Trophoblast cell (in vitro differentiated cells and primary cell): ENCODE results near the gene DNLZ.
"Not testable (repeated sequence)": the region's sequence is repeated elsewhere in the genome, so short reads cannot be mapped to it uniquely, and the experiment has no call there.

ENCODE experiments used
- DNase-seq, 2 donors: peaks; one replicate each; pipeline ENCODE4 v3.0.0-alpha.2; 2016
- H2AFZ ChIP-seq: 2 replicates; pipeline ENCODE4 v1.6.1; 2013; ENCODE audit warnings: low read length, moderate library complexity, mild to moderate bottlenecking; ENCODE audit not compliant: insufficient read depth, poor library complexity
- H2AK5ac ChIP-seq: 2 replicates; pipeline ENCODE4 v1.6.1; 2013; ENCODE audit warnings: mild to moderate bottlenecking, low read length
- H2BK120ac ChIP-seq: 2 replicates; pipeline ENCODE4 v1.6.1; 2013; ENCODE audit warnings: low read length, mild to moderate bottlenecking, moderate library complexity; ENCODE audit not compliant: insufficient read depth, poor library complexity
- H2BK12ac ChIP-seq: 2 replicates; pipeline ENCODE4 v1.6.1; 2013; ENCODE audit warnings: mild to moderate bottlenecking, low read length, moderate library complexity
- H2BK5ac ChIP-seq: 2 replicates; pipeline ENCODE4 v1.6.1; 2013; ENCODE audit warnings: low read length, low read depth, moderate library complexity, mild to moderate bottlenecking; ENCODE audit not compliant: poor library complexity
- H3K14ac ChIP-seq: 2 replicates; pipeline ENCODE4 v1.6.1; 2013; ENCODE audit warnings: mild to moderate bottlenecking, low read length
- H3K18ac ChIP-seq: 2 replicates; pipeline ENCODE4 v1.6.1; 2013; ENCODE audit warnings: mild to moderate bottlenecking, low read length
- H3K23ac ChIP-seq: 2 replicates; pipeline ENCODE4 v1.6.1; 2013; ENCODE audit warnings: low read length
- H3K27ac ChIP-seq: 2 replicates; pipeline ENCODE4 v1.5.1; 2013; ENCODE audit warnings: low read depth, mild to moderate bottlenecking, inconsistent platforms, low read length, moderate library complexity
- H3K27me3 ChIP-seq: 2 replicates; pipeline ENCODE4 v1.6.1; 2013; ENCODE audit warnings: inconsistent platforms, mild to moderate bottlenecking, low read length, moderate library complexity; ENCODE audit not compliant: insufficient read depth
- H3K36me3 ChIP-seq, 2 experiments: 1 replicate in 1 of 2; 2 replicates in 1 of 2; pipeline ENCODE4 v1.6.1; 2013; ENCODE audit warnings: low read length in 2 of 2, mild to moderate bottlenecking in 2 of 2, moderate library complexity in 1 of 2; ENCODE audit not compliant: insufficient read depth in 2 of 2, control insufficient read depth in 1 of 2
- H3K4ac ChIP-seq: 2 replicates; pipeline ENCODE4 v1.6.1; 2013; ENCODE audit warnings: low read depth, mild to moderate bottlenecking, low read length, moderate library complexity
- H3K4me1 ChIP-seq, 2 experiments: 1 replicate in 1 of 2; 2 replicates in 1 of 2; pipeline ENCODE4 v1.6.1; 2013; ENCODE audit warnings: low read length in 2 of 2, mild to moderate bottlenecking in 2 of 2, moderate library complexity in 1 of 2; ENCODE audit not compliant: insufficient read depth in 2 of 2, control insufficient read depth in 1 of 2
- H3K4me2 ChIP-seq: 2 replicates; pipeline ENCODE4 v1.6.1; 2013; ENCODE audit warnings: inconsistent platforms, mild to moderate bottlenecking, low read length, moderate library complexity
- H3K4me3 ChIP-seq: 2 replicates; pipeline ENCODE4 v1.5.1; 2013; ENCODE audit warnings: mild to moderate bottlenecking, low read depth, low read length, inconsistent platforms
- H3K79me1 ChIP-seq: one replicate; pipeline ENCODE4 v1.6.1; 2013; ENCODE audit warnings: low read length
- H3K79me2 ChIP-seq: 2 replicates; pipeline ENCODE4 v1.6.1; 2013; ENCODE audit warnings: low read length, mild to moderate bottlenecking; ENCODE audit not compliant: control insufficient read depth, insufficient read depth, poor library complexity
- H3K9ac ChIP-seq: 2 replicates; pipeline ENCODE4 v1.6.1; 2013; ENCODE audit warnings: mild to moderate bottlenecking, low read length
- H3K9me3 ChIP-seq: 2 replicates; pipeline ENCODE4 v1.6.1; 2013; ENCODE audit warnings: low read depth, mild to moderate bottlenecking, control low read depth, inconsistent platforms, low read length; ENCODE audit not compliant: insufficient read depth
- H4K12ac ChIP-seq: 2 replicates; pipeline ENCODE4 v1.6.1; 2013; ENCODE audit warnings: low read depth, mild to moderate bottlenecking, low read length, moderate library complexity
- H4K8ac ChIP-seq: 2 replicates; pipeline ENCODE4 v1.6.1; 2013; ENCODE audit warnings: low read depth, mild to moderate bottlenecking, low read length, moderate library complexity
- H4K91ac ChIP-seq: one replicate; pipeline ENCODE4 v1.6.1; 2013; ENCODE audit warnings: low read depth, mild to moderate bottlenecking, low read length, moderate library complexity
- WGBS: extraction: QIAGEN DNeasy Blood & Tissue Kit; methylation state at CpG from one replicate; pipeline ENCODE4 v1.1.7; 2013; ENCODE audit warnings: missing lambda C conversion rate; ENCODE audit not compliant: insufficient read length, insufficient coverage; ENCODE audit errors: extremely low coverage; 5-methylcytosine and 5-hydroxymethylcytosine counted together

The DNLZ gene

DNA sequence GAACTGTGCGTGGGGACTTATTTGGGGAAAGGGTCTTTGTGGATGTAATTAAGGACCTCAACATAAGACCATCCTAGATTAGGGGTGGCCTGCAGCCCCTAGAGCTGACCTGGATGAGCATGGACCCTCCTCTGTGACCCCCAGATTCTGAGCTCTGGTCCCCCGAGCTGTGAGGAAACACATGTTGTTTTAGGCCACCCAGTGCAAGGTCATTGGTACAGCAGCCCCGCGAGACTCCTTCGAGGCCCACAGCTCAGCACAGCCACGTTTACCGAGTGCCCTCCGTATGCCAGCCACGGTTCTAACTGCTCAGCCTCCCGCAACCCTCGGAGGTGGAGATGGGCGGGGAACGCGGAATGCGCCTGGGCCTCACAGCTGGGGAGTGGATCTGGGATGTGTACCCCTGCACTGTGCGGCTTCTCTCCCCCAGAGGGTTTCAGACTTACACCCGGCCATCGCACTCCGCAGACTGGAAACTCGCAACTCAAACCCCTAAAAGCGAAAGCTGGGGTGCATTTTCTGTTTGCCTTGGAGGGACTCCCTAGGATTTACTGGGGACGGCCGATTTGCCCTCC, 40.7 kb downstream of the DNLZ start:
- Histone ChIP-seq H3K14ac (no peak overlapping the region), H3K9ac (no peak overlapping the region), H3K27ac (no peak overlapping the region), H2BK12ac (no peak overlapping the region), H2BK5ac (no peak overlapping the region), H4K8ac (no peak overlapping the region), H2AK5ac (no peak overlapping the region), H3K36me3 (no peaks in the 10 kb centered on the region), H3K4me2 (no peak overlapping the region), H3K4me1 (peaks cover 13 to 14% of the 10 kb centered on the region in 2 experiments), H3K4ac (no peak overlapping the region), H2AFZ (no peak overlapping the region), H3K79me1 (peaks cover 14% of the 10 kb centered on the region), H3K18ac (no peak overlapping the region), H3K23ac (no peak overlapping the region), H2BK120ac (no peak overlapping the region), H4K12ac (no peak overlapping the region), H3K4me3 (no peak overlapping the region), H3K27me3 (no peaks in the 10 kb centered on the region), H3K9me3 (peaks cover 2% of the 10 kb centered on the region), H3K79me2 (peaks cover 4% of the 10 kb centered on the region), H4K91ac (no peak overlapping the region)
- no peak for DNase-seq
- WGBS: no CpG with 5 or more reads among the region's 23 CpGs

DNA sequence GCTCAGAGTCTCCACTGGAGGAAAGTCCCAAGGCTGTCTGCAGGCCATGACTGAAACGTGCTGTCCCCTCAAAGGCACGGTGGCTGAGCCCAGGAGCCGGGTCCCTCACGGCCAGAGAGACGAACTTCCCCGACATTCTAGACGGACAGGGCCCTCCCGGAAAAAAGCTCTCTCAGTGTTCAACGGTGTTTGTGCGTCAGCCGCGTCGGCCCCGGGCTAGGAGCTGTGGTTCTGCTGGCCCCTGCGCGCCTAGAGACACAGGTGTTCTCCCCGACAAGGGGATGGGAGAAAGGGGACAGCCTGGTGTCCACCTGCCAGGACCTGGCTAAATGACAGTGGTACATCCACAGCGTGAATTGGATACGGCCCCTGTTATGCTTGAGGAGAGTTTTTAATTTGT, 42.0 kb downstream of the DNLZ start:
- H3K23ac ChIP-seq: no peak overlapping the region
- H2AFZ ChIP-seq: no peak overlapping the region
- no peak overlapping the region for H2BK5ac ChIP-seq
- H3K4me3 ChIP-seq: no peak overlapping the region
- H2AK5ac ChIP-seq: no peak overlapping the region
- WGBS: no CpG with 5 or more reads among the region's 19 CpGs
- no peak overlapping the region for H3K27ac ChIP-seq
- peaks cover 3% of the 10 kb centered on the region for H3K9me3 ChIP-seq
- H3K9ac ChIP-seq: no peak overlapping the region
- H2BK12ac ChIP-seq: peak overlapping the region; percentile 15
- H3K79me1 ChIP-seq: peaks cover 5% of the 10 kb centered on the region
- no peak overlapping the region for H3K14ac ChIP-seq
- no peak overlapping the region for H3K4ac ChIP-seq
- no peaks in the 10 kb centered on the region for H3K27me3 ChIP-seq
- no peak overlapping the region for H4K91ac ChIP-seq
- H3K79me2 ChIP-seq: peaks cover 2% of the 10 kb centered on the region
- H2BK120ac ChIP-seq: no peak overlapping the region
- no peak for DNase-seq
- H3K4me2 ChIP-seq: no peak overlapping the region
- peaks cover 7 to 8% of the 10 kb centered on the region in 2 experiments for H3K4me1 ChIP-seq
- H3K36me3 ChIP-seq: no peaks in the 10 kb centered on the region
- no peak overlapping the region for H3K18ac ChIP-seq
- H4K12ac ChIP-seq: no peak overlapping the region
- H4K8ac ChIP-seq: no peak overlapping the region

DNA sequence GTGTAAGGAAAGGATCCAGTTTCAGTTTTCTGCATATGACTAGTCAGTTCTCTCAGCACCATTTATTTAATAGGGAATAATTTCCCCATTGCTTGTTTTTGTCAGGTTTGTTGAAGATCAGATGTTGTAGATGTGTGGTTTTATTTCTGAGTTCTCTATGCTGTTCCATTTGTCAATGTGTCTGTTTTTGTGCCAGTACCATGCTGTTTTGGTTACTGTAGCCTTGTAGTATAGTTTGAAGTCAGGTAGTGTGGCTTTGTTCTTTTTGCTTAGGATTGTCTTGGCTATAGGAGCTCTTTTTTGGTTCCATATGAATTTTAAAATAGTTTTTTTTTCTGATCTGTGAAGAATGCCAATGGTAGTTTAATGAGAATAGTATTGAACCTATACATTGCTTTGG, 42.6 kb downstream of the DNLZ start:
- not testable (repeated sequence) for H3K4me3 ChIP-seq, H2BK5ac ChIP-seq, H4K91ac ChIP-seq, H2AK5ac ChIP-seq, H3K79me1 ChIP-seq, H3K36me3 ChIP-seq, H3K23ac ChIP-seq, DNase-seq, H3K27ac ChIP-seq, H2BK12ac ChIP-seq, H4K12ac ChIP-seq, H3K9me3 ChIP-seq, H3K4ac ChIP-seq, H3K18ac ChIP-seq, H3K79me2 ChIP-seq, H2BK120ac ChIP-seq, H3K27me3 ChIP-seq, H4K8ac ChIP-seq, H2AFZ ChIP-seq, H3K9ac ChIP-seq, H3K4me2 ChIP-seq, H3K14ac ChIP-seq, H3K4me1 ChIP-seq

DNA sequence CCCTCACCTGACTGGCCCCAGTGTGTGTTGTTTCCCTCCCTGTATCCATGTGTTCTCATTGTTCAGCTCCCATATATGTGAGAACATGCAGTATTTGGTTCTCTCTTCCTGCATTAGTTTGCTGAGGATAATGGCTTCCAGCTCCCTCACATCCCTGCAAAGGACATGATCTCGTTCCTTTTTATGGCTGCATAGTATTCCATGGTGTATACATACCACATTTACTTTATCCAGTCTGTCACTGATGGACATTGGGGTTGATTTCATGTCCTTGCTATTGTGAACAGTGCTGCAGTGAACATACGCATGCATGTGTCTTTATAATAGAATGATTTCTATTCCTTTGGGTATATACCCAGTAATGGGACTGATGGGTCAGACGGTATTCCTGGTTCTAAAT, 43.6 kb downstream of the DNLZ start:
- peaks cover 15% of the 10 kb centered on the region for H3K9me3 ChIP-seq
- H4K12ac ChIP-seq, H3K9ac ChIP-seq, H3K4me2 ChIP-seq, H3K79me1 ChIP-seq, H2BK12ac ChIP-seq, H3K27me3 ChIP-seq, DNase-seq, H4K8ac ChIP-seq, H2BK120ac ChIP-seq, H4K91ac ChIP-seq, H3K23ac ChIP-seq, H3K4ac ChIP-seq, H3K4me1 ChIP-seq, H2AK5ac ChIP-seq, H3K14ac ChIP-seq, H2AFZ ChIP-seq, H2BK5ac ChIP-seq, H3K27ac ChIP-seq, H3K79me2 ChIP-seq, H3K18ac ChIP-seq, H3K36me3 ChIP-seq, H3K4me3 ChIP-seq: not testable (repeated sequence)
- WGBS: no CpG with 5 or more reads among the region's 3 CpGs
